Hematopoietic multipotent progenitor cell treated with erythropoietin and hydrocortisone succinate and interleukin-3 and kit ligand, for 6 days (in vitro differentiated cells): ENCODE measurements around the gene CCDC134.

Experiments
- DNase-seq: peaks from one replicate; pipeline ENCODE4 v3.0.0-alpha.2; 2015

The CCDC134 gene

DNA sequence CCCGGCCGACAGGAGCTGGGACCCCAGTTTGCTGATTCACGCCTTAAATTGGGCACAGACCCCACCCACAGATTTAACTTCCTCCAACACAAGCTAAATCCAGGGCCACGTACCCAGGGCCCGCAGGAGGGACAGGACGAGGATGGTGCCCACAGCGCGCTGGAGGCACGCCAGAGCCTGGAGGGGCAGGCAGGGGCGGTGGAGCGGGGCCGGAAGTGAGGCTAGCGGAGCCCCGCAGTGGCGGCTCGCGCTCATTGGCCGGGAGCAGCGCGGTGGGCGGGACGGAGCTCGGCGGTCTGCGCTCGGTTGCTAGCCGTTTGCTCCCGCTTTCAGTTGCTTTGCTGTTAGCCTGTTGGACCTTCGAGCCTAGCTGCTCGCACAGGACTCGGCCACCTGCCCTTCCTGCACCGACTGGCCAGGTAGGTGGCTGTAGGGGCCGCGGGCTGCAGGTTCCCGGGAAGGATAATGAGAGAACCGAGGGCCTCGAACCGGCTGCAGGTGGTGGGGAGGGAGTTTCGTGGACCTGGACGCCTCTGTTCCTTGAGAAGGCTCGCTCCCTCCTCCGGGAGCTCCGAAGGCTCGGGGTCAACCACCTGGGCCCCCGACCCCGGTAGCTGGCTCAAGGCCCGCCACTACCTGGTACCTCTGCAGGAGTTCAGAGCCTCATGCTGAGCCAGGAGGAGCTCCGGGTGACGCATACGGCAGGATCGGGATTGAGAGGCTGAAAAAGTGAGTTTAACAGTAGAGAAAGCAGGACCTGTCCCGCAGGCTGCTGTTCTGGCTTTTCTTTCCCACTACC, at the start of gene CCDC134:
TSS of gene CCDC134 (plus strand) at position 332 of the 799 bp plus-strand sequence. CDS start 8,212 bp downstream, outside the sequence.
- peak; percentile 95 for DNase-seq

DNA sequence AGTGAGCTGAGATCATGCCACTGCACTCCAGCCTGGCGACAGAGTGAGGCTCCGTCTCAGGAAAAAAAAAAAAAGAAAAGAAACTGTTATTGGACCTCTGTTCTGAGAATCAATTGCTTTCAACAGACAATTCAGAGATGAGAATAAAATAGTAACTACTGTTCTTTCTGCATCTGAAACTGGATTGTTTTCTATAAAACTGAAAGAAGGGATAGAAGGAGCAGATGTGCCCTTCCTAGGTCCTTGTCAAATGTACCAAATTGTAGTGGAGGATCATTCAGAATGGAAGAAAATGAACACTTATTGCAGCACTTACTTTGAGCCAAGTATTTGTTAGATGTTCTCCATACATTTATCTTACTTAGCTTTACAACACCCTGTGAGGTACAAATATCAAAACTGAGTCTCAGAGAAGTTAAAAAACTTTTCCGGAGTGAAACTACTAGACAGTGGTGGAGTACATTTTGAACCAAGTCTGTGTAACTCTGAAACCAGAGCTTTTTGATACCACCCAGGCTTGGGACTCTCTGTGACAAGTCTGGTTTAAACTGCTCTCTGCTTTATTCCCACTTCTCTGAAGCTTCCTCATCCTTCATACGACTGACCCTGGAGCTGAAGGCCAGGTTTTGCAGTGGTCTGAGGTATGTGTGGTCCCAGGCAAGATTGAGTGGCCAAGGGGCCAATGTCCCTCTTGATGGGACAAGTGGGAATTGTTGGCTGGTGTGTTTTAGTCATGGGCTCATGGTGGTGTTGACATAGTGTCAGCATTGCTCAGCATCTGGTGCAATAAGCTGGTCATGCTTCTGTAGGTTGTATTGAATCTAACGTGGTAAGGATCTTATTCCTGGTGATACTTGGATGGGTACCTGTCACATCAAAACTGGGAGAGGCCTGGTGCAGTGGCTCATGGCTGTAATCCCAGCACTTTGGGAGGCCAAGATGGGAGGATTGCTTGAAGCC, 48.2 kb upstream of the CCDC134 start:
- no peak for DNase-seq

DNA sequence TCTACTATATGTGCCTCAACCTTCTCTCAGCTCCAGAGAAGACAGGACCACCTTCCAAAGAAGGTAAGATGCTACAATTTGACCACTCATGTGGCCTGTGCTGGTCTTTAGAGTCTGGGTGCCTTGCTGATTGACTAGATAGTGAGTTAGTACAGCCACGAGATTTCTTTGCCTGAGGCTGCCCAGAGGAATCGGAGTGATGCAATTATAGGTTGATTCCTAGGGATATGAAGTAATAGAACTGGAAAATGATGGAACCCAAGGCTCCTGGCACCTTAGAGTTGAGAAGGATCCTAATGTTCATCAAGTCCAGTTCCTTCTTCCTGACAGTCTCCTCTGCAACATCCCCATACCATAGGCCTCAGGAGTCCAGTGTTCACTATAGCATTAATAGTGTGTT, 46.5 kb upstream of the CCDC134 start:
- no peak for DNase-seq

GRCh38 chr22:41757502-41757901, 43.0 kb upstream of the CCDC134 start:
- DNase-seq = no peak

DNA sequence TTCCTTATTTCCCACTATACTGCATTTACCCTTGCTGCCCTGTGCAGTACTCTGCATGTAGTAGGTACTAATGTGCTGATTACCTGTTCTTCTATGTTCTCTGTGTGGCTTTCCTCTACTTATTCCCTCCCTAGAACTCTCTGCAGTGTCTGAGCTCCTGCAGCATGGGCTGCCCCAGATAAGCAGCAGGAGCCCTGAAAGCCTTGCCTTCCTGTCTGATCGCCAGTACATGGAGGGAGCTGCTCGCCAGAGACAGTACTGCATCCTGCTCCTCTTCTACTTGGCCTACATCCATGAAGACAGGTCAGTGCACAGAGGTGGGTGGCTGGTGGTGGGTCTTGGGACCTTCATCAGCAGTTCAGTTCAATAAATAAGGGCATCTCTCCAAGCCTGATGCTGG, 42.2 kb upstream of the CCDC134 start:
- peak; percentile 32 for DNase-seq

DNA sequence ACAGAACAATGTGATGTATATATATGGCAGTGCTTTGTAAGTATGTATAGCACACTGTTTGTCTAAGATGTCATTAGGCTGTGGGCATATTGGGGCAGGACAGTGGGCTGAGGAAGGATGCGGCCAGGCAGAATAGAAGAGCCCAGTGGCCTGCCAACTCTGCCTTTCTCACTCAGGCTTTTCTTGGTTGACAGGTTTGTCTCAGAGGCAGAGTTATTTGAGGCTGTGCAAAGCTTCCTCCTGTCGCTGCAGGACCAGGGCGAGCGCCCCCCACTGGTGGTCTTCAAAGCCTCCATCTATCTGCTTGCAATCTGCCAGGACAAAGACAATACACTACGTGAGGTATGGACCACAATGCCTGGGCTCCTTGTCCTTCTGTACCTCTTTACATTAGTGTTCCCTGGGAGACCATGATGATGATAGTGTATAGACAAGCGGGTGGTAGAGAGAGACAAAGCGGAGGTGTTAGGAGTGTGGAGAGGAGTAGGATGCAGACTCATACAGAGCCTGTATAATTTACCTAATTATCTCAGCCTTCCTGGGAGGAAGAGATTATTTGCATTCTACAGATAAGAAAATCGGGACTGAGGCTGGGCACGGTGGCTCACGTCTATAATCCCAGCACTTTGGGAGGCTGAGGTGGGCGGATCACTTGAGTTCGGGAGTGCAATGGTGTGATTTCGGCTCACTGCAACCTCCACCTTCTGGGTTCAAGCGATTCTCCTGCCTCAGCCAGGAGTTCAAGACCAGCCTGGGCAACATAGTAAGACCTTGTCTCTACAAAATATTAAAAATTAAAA, 37.3 kb upstream of the CCDC134 start:
- DNase-seq = peak; percentile 48

GRCh38 chr22:41766476-41766875, 34.0 kb upstream of the CCDC134 start:
- DNase-seq = no peak

DNA sequence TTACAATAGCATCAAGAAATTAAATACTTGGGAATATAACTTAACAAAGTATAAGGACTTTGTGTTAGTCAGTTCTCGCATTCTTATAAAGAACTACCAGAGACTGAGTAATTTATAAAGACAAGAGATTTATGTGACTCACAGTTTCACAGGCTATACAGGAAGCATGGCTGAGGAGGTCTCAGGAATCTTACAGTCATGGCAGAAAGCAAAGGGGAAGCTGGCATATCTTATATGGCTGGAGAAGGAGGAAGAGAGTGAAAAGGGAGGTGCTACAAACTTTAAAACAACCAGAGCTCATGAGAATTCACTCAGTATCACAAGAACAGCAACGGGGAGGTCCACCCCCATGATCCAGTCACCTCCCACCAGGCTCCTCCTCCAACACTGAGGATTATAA, 32.0 kb upstream of the CCDC134 start:
- DNase-seq = no peak

GRCh38 chr22:41770715-41771468, 29.6 kb upstream of the CCDC134 start:
- no peak for DNase-seq

GRCh38 chr22:41772198-41772597, 28.3 kb upstream of the CCDC134 start:
- no peak for DNase-seq

- DNase-seq = no peak
These were observed 27.8 kb upstream of the CCDC134 start for GRCh38 chr22:41772645-41773044.

GRCh38 chr22:41775338-41775737, 25.1 kb upstream of the CCDC134 start:
- DNase-seq = no peak

DNA sequence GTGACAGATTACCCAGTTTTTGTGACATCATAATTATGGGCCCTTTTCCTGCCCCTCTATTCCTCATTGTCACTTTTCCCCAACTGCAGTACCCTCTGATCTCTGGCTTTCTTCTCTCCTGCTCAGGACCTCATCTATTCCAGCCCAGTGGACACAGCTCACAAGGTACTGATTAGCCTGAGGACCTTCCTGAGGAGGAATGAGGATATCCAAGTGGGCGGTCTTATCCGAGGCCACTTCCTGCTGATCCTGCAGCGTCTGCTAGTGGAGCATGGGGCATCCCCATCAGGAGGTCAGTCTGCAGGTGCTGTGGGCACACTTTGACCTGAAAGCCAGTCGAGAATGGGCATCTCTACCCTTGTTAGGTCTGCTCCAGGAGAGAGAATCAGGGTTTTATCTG, 24.5 kb upstream of the CCDC134 start:
- DNase-seq = no peak

DNA sequence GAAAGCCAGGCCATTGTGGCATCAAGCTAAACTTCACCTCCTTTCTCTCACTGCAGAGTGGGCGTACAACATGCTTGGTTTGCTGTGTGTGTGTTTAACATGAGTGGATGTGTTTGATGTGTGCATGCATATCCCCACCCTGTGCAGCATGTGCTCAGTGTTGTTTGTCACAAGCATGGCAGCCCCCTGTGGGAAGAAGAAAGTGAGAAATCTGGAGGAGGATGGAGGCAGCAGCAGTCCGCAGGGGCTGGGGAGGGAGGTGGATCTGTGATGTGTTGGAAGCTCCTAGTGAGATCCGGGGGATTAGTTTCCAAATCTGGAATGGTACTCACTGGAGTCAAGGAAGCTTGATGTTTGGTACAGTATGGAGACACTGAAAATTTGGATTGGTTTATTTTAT, 24.1 kb upstream of the CCDC134 start:
- no peak for DNase-seq

GRCh38 chr22:41777749-41778425, 22.6 kb upstream of the CCDC134 start:
- DNase-seq = no peak

DNA sequence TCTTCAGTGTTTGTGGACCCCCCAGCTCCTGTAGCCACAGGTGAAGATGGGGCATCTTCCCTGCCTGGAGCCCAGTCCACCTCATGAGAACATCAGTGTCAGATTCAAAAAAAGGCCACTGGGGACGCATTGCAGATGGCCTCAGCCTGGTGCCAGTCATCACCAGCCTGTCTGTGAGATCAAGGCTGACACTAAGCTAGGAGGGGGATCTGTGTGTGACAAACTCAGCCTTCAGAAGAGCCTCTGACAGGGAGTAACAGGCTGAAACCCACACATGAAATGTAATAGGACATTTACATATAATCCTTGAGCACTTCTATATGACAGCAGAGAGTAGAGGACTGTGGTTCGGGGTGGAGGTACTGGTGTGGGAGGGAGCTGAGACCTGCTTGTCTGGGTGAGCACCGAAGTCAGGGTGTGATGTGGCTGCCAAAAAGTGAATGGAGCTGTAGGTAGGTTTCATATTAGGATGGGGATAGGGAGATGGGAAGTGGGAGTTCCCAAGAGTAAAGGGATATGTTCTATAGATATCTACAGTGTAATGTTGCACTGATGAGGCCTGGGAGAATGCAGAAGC, 20.5 kb upstream of the CCDC134 start:
- DNase-seq = no peak

- DNase-seq = peak; percentile 87
These were observed 19.6 kb upstream of the CCDC134 start for GRCh38 chr22:41780746-41781505.

DNA sequence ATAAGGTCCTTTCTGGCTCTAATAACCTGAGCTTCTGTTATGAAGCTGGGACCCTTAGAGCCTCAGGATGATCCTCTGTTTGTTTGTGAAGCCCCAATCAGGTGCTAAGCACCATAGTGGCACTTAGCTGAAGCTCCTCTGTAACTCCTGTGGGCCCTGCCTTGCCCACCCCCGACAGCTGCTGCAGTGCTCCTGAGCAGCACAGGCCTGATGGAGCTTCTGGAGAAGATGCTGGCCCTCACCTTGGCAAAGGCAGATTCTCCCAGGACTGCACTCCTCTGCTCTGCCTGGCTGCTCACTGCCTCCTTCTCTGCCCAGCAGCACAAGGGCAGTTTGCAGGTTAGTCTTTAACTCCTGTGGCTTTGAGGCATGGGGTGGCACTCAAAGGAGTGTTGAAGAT, 19.0 kb upstream of the CCDC134 start:
- DNase-seq = no peak

DNA sequence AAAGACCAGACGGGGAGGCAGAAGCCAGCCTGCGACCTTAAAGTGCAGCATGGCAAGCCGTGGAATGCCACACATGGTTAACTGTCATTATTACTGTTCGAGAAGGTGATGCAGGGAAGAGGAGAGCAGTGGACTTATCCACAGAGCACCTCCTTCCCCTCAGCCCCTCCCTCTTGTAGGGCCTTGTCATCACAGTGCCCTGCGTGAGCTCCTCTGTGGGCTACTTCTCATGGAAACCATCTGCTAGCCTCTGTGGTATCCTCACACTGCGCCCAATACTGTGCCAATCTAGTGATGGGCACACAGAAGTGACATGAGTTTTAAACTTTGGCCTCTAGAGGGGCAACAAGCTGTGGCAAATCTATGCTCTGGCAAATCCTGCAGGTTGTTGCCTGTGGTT, 18.2 kb upstream of the CCDC134 start:
- DNase-seq = no peak

- DNase-seq = no peak
These were observed 17.7 kb upstream of the CCDC134 start for GRCh38 chr22:41782751-41783150.
